CD4-positive, alpha-beta T cell treated with Interleukin-15 for 1 hour (primary cell): ENCODE results near the gene ADAP1.
"Not testable (repeated sequence)": the region's sequence is repeated elsewhere in the genome, so short reads cannot be mapped to it uniquely, and the experiment has no call there.

ENCODE experiments used
- DNase-seq: peaks from one replicate; pipeline ENCODE4 v3.0.0-alpha.2; 2020

The ADAP1 gene

GRCh38 chr7:954330-955238 is at the start of gene ADAP1:
Gene ADAP1 (minus strand): TSS chr7:954680. CDS start chr7:954477, 203 bp downstream.
- DNase-seq: peak; percentile 70

GRCh38 chr7:1002445-1002844 is 48.0 kb upstream of the ADAP1 start:
- DNase-seq: not testable (repeated sequence)

- not testable (repeated sequence) for DNase-seq
Observed at GRCh38 chr7:1002026-1002425, 47.5 kb upstream of the ADAP1 start.

GRCh38 chr7:1001069-1001770 is 46.7 kb upstream of the ADAP1 start:
- DNase-seq: not testable (repeated sequence)

GRCh38 chr7:999941-1000935 is 45.8 kb upstream of the ADAP1 start:
- DNase-seq: no peak

- no peak for DNase-seq
Observed at GRCh38 chr7:999149-999879, 44.8 kb upstream of the ADAP1 start.

- no peak for DNase-seq
Observed at GRCh38 chr7:997404-998395, 43.2 kb upstream of the ADAP1 start.

- no peak for DNase-seq
Observed at GRCh38 chr7:996079-996872, 41.8 kb upstream of the ADAP1 start.

GRCh38 chr7:995571-995970 is 41.1 kb upstream of the ADAP1 start:
- no peak for DNase-seq

- DNase-seq: no peak
Observed at GRCh38 chr7:994592-995308, 40.3 kb upstream of the ADAP1 start.

GRCh38 chr7:992709-993607 is 38.5 kb upstream of the ADAP1 start:
- peak; percentile 94 for DNase-seq

GRCh38 chr7:991729-992656 is 37.5 kb upstream of the ADAP1 start:
- DNase-seq: no peak

- DNase-seq: no peak
Observed at GRCh38 chr7:990933-991728, 36.7 kb upstream of the ADAP1 start.

GRCh38 chr7:990352-990932 is 36.0 kb upstream of the ADAP1 start:
- no peak for DNase-seq

- no peak for DNase-seq
Observed at GRCh38 chr7:988963-989529, 34.6 kb upstream of the ADAP1 start.
